UCSD-AML1 (cell line): ENCODE measurements around the gene CDC27.
"Not testable (repeated sequence)": the region's sequence is repeated elsewhere in the genome, so short reads cannot be mapped to it uniquely, and the experiment has no call there.

Experiments
- DNase-seq: peaks from one replicate; lab custom pipeline; 2025; ENCODE audit not compliant: unreplicated experiment; lab: John Stamatoyannopoulos, UW

CDC27 gene

DNA sequence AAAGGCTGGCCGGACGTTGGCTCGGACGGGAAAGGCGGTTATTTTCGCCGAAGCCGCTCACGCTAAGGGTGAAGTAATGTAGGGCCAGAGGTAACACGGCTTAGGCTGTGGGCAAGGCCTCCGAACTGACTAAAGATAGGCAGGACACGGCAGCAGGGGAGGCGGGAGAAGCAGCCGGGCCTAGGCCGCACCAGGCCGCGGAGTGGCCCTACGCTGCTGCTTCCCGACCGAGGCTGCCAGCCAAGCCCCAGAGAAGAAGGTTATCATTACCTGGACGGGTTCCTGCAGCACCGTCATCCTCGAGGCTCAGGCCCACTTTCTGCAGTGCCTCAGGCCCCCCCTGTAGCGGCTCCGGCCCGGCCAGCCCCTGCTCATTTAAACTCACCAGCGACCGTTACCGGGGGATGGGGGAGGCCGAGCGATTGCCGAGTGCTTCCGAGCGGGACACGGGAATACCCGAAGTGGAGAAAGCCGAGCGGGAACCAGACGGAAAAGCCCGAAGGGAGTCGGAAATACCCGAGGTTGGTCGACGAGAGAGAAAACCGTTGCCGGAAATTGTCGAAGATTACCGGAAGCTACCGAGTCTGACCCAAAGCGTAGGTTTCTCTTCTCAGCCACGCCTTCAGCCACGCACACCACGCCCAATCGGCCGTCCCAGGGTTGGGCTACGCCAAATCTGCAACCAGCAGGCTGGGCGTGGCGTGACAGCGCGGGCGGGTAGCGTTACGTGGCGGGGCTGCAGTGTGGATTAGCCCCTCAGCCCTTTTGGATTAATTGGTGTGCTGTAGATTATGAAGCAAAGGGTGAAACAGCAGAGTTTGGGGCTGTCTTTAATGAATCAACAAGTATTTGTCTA, at the start of gene CDC27:
CDC27 (minus strand) TSS at position 420 of the 856 bp plus-strand sequence; CDS start at position 297, 123 bp downstream.
- DNase-seq, result peak; percentile 99

DNA sequence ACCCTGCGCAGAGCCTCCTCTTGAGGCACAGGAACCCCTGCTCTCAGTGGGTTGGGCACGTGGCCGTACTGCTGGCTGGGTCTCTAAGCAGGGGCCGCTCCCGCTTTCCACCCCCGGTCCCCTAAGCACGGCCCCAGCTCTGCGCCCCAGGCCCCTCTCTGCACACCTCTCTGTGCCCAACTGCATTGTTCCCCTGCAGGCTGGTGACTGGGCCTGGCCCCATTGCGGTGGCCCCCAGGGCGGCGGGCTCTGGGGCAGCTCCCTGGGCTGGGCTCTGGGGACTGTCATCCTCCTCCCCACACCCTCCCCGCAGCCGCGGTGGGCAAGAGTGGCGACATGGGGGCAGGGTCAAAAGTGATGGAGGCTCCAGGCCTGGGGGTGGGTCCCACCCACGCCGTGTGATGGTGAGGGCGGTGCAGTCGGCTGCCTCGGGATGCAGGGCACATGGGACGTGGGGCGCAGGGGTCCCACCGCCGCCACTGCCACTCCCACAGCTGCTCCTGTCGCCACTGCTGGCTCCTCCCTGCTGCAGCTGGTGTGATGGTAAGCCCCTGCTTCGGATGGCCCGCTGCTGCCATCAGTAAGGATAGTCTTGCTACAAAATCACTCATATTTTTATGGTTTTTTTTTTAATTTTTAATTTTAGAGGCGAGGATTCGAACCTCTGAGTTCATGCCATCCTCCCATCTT, 49.4 kb upstream of the CDC27 start:
- no peak for DNase-seq

DNA sequence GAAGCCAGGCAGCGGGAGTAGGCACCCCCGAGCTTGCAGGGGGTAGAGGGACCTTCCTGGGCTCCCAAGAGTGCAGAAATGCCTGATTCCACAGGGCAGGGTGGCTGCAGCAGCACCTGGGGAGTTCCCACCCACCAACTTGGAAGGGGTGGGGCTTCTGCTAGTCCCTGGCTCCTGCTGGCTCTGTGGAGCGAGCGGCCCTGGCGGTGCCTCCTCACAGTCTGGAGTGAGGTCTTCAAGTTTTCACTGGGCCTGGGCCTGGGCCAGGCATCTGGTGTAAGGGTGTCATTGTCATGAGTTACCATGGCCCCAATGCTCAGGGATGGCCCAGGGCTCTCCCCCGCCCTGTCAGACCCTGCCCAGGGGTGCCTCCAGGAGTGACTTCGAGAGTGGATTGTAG, 48.7 kb upstream of the CDC27 start:
- no peak for DNase-seq

DNA sequence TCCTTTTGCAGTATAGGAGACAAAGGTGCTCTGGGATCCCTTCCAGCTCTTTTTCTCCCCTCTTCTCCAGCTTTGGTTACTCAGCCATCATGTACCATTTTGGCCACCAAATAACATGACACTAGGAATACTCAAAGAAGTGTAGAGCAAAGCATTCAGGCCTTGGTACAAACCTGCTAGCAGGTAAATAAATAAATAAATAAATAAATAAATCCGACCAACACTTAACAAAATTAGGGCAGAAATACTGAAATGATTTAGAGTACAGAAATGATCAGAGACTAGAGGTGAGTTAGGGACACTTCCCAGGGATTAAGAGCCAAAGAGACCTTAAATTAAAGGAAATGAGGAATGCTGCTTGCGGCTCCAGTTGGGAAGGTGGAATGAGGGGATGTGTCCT, 46.8 kb upstream of the CDC27 start:
- DNase-seq, result no peak

- no peak for DNase-seq
Measured at GRCh38 chr17:47235506-47235905, 46.4 kb upstream of the CDC27 start.

DNA sequence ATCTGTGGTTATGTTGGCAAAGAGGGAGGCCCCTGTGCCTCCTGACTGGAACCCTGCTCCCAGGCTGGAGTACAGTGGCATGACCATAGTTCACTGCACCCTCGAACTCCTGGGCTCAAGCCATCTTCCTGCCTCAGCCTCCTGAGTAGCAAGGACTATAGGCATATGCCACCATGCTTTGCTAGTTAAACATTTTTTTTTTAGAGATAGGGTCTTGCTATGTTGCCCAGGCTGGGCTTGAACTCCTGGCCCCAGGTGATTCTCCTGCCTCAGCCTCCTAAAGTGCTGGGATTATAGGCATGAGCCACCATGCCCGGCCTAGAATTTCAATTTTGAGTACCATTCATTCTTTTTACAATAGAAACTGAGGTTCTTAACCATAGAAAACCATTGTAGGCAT, 43.4 kb upstream of the CDC27 start:
- DNase-seq, result no peak

GRCh38 chr17:47231866-47232265, 42.8 kb upstream of the CDC27 start:
- no peak for DNase-seq

- no peak for DNase-seq
Measured at GRCh38 chr17:47231334-47231733, 42.2 kb upstream of the CDC27 start.

DNA sequence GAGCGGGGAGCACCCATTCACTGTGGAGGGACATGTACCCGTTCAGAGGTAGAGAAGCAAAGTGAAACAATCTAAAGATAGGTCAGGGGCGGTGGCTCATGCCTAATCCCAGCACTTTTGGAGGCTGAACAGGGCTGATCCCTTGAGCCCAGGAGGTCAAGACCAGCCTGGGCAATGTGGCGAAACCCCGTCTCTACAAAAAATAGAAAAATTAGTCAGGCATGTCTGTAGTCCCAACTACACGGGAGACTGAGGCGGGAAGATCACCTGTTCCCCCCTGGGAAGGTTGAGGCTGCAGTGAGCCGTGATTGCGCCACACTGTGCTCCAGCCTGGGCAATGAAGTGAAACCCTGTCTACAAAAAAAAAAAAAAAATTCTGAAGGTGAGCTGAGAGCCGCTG, 41.8 kb upstream of the CDC27 start:
- no peak for DNase-seq

DNA sequence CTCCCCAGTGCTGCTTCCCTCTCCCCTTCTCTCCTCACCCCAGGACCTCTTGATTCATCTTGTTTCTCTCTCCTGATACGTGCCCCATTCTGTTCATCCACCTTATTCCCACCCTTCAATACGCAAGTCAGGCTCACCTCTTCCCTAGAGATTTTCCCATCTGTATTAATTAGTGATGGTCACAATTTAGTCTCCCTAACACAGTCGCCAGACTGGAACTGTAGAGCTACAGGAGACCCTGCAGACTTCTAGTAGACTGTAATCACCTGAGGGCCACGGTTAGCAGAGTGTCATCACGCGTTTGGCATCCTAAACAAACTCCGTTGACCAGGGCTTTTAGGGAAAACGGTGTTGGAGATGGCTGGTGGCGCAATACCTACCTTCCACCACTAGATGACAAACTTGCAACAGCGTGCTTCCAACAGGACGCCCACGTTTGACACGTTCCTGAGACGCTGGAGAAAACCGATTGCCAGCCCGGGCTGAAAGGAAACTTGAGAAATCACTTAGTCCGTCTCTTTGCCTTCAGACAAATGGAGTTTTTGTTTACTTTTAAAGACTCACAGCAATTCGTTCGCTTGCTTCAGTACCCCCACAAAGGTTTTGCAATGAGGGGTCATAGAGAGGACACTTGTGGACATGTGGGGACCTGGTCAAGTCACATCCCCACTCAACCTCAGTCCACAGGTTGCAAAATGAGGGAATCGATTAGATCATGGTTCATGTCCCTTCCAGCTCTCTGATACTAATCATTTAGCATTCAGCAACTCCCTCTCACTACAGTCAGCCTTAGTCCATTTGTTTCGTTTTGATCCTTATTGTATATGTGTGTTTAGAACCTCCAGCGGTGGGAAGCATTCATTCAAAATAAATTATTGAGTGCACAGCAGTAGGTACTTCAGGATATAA, 40.7 kb upstream of the CDC27 start:
- peak; percentile 80 for DNase-seq

DNA sequence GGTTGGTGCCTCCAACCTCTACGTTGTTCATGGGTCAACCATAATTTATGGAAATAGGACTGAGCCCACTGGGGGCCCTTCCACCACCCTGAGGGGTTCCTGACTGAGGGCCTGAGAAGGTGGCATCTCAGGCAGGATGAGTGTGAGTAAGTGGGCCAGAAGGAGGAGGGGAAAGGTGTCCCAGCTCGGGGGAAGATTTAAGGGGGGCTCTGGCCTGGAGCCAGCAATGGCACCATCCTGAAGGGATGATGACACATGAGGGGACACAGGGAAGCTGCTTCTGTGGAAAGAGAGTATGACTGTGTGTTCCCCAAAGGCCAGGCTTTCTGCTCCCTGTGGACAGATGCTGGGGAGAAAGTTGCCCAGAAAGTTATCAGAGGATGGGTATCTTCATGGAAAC, 38.8 kb upstream of the CDC27 start:
- DNase-seq, result no peak

DNA sequence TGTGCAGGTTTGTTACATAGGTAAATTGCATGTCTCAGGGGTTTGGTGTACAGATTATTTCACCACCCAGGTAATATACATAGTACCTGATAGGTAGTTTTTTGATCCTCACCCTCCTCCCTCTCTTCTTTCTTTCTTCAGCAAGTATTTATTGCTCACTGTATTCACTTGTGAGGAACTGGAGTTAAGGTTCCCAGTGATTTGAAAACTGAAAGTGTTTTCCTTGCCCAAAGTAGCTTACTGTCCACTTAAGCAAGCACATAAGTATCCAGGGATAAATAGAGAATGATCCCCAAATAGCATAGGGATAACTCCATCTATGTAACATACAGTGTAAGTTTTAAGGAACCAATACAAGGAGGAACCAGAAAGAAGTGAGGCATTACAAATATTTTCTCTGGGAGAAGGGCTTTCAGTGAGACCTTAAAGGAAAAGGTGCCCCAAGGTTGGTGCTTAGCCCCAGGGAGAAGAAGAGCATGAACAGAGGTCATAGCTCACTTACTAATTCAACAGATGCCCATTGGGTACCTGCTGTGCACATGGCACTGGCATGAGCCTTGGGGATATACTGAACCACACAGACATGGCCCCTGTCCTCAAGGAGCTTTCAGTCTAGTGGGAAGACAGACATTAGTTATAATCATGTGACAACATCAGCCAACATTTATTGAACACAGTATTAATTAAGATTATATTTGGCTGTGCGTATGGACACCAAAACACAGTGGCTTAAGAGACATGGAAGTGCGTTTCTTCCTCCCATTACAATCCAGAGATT, 37.0 kb upstream of the CDC27 start:
- no peak for DNase-seq

DNA sequence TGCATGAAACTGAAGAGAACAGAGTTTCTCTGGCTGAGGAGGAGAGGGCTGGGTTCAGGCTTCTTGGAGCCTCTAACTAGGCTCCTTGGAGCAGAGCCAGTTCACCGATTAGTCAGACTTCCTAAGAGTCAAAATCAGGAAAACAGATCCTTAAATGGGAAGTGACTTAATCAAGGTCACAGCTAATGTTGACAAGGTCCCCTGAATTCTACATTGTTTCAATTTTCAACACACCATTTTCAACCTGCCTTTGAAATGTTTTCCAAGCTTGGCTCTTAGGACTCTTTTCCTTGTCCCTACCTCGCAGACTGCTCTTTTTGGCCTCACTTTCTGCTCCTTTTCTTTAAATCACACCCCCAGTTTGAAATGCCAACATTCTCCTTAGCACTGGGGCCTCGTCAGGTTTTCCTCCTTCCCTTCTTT, 36.4 kb upstream of the CDC27 start:
- DNase-seq, result no peak

- DNase-seq, result no peak
Measured at GRCh38 chr17:47224966-47225365, 35.9 kb upstream of the CDC27 start.

GRCh38 chr17:47224077-47224476, 35.0 kb upstream of the CDC27 start:
- DNase-seq, result not testable (repeated sequence)

- DNase-seq, result no peak
Measured at GRCh38 chr17:47223460-47223859, 34.4 kb upstream of the CDC27 start.

DNA sequence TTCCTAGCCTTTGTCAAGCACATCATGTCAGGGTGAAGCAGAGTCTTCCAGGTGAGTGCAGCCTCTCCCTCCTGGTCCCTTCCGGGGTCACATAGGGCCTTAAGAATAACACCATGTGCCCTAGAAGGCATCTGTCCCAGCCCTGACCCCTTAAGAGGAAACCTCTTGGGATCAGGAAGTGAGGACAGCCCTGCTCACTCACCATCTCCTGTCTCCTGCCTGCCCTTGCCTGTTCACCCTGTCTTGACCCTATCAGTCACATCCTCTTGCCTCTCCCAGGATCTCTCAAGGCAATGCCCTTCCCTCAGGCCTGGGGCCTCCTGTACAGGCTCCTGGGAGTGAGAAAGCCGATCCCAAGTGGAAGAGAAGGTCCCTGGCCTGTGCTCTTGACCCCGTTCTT, 33.9 kb upstream of the CDC27 start:
- peak; percentile 30 for DNase-seq

DNA sequence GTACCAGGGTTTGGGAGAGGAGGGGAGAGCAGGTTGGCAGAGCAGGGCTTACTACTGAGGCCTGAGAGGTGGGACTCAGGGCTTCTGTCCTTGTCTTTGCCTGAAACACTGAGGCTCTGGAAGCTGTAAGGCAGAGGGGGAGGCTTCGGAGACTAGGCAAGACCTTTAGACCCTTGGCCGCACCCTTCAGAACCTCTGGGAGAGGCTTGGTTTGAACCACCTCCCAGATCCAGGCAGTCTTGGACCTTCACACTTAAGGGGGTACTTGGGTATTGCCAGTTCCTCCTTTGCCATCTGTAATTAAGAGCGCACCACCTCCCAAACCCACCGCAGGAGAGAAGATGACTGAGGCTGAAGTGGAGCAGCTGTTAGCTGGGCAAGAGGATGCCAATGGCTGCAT, 33.0 kb upstream of the CDC27 start:
- no peak for DNase-seq

DNA sequence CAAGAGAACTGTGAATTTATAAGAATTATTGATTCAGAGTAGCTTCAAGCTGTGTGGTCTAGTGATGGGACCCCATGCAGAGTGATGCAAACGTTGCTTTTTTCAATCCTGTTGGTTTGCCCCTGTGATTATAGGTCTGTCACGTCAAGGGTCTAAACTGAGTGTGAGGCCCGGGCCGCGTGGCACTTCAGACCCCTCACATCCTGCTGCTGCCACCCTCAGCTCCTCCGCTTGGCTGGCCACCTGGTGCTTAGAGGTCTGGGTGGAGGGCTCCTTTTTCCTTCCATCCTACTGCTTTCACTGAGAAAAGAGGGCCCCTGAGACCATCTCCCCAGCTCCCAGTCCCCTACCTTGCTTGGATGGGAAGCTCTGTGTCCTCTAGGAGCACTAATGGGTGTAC, 32.1 kb upstream of the CDC27 start:
- no peak for DNase-seq

GRCh38 chr17:47220531-47220999, 31.5 kb upstream of the CDC27 start:
- DNase-seq, result peak; percentile 58
